Liver (tissue), 9 donors: ENCODE results near the gene CLCN7. TPM values are rescaled to one million over a fixed set of nuclear protein-coding genes. Genes with fewer than 3 reads are reported as not detected.
A peak's percentile ranks its signal among the peaks of the same experiment; 100 is the strongest.

Experiments used
- DNase-seq: peaks from one replicate; pipeline ENCODE4 v3.0.0-alpha.2; 2017; ENCODE audit warnings: low spot score
- H3K27ac ChIP-seq, 2 donors: one replicate each; pipeline ENCODE4 v1.7.0; 2013; ENCODE audit warnings: inconsistent platforms in 2 of 2, low read length in 2 of 2, control low read depth in 1 of 2, low read depth in 1 of 2, mild to moderate bottlenecking in 1 of 2
- H3K27me3 ChIP-seq, 4 donors: one replicate each; pipeline versions ENCODE4 v1.6.1 to v1.7.0; 2013; ENCODE audit warnings: low read length in 3 of 4, inconsistent platforms in 1 of 4, mild to moderate bottlenecking in 1 of 4, moderate library complexity in 1 of 4; ENCODE audit not compliant: control insufficient read depth in 4 of 4, insufficient read depth in 4 of 4
- H3K36me3 ChIP-seq, 4 donors: one replicate each; pipeline versions ENCODE4 v1.6.1 to v1.7.0; 2013; ENCODE audit warnings: low read length in 3 of 4, mild to moderate bottlenecking in 3 of 4, low read depth in 1 of 4, moderate library complexity in 1 of 4; ENCODE audit not compliant: control insufficient read depth in 4 of 4, insufficient read depth in 3 of 4
- H3K4me1 ChIP-seq, 4 donors: one replicate each; pipeline versions ENCODE4 v1.6.1 to v1.7.0; 2013; ENCODE audit warnings: low read length in 3 of 4, mild to moderate bottlenecking in 3 of 4, moderate library complexity in 1 of 4; ENCODE audit not compliant: control insufficient read depth in 4 of 4, insufficient read depth in 4 of 4
- H3K4me3 ChIP-seq, 3 donors: one replicate each; pipeline versions ENCODE4 v1.6.1 to v1.7.0; 2013; ENCODE audit warnings: low read length in 3 of 3, control low read depth in 1 of 3, low read depth in 1 of 3, mild to moderate bottlenecking in 1 of 3
- H3K9ac ChIP-seq, 2 donors: one replicate each; pipeline ENCODE4 v1.7.0; 2013; ENCODE audit warnings: low read length in 2 of 2, mild to moderate bottlenecking in 2 of 2, moderate library complexity in 2 of 2, control low read depth in 1 of 2, low read depth in 1 of 2
- H3K9me3 ChIP-seq, 4 donors: one replicate each; pipeline versions ENCODE4 v1.6.1 to v1.7.0; 2013; ENCODE audit warnings: low read length in 3 of 4; ENCODE audit not compliant: control insufficient read depth in 4 of 4
- EGR1 ChIP-seq, 2 donors: IDR thresholded peaks; 2 replicates each; pipeline ENCODE4 v1.6.1; 2016 to 2018; ENCODE audit warnings: antibody characterized with exemption in 2 of 2, low read depth in 2 of 2
- FOXA1 ChIP-seq: IDR thresholded peaks from 2 replicates; pipeline ENCODE4 v1.6.1; 2016; ENCODE audit warnings: antibody characterized with exemption
- GABPA ChIP-seq, 2 donors: IDR thresholded peaks in 1 of 2; conservative IDR thresholded peaks in 1 of 2; 2 replicates each; pipeline ENCODE4 v1.6.1; 2016; ENCODE audit warnings: antibody characterized with exemption in 2 of 2, mild to moderate bottlenecking in 1 of 2, moderate library complexity in 1 of 2
- HNF4G ChIP-seq: IDR thresholded peaks from 2 replicates; pipeline ENCODE4 v1.6.1; 2016; ENCODE audit warnings: antibody characterized with exemption
- JUND ChIP-seq, 2 donors: IDR thresholded peaks; 2 replicates each; pipeline ENCODE4 v1.6.1; 2016; ENCODE audit warnings: antibody characterized with exemption in 2 of 2
- MAX ChIP-seq: IDR thresholded peaks from 2 replicates; pipeline ENCODE4 v1.6.1; 2016; ENCODE audit warnings: antibody characterized with exemption
- NR2F2 ChIP-seq: IDR thresholded peaks from 2 replicates; pipeline ENCODE4 v1.6.1; 2016; ENCODE audit warnings: antibody characterized with exemption
- RAD21 ChIP-seq, 2 donors: IDR thresholded peaks; 2 replicates each; pipeline ENCODE4 v1.6.1; 2016; ENCODE audit warnings: antibody characterized with exemption in 2 of 2, mild to moderate bottlenecking in 2 of 2
- TAF1 ChIP-seq: conservative IDR thresholded peaks from 2 replicates; pipeline ENCODE4 v1.6.1; 2016; ENCODE audit warnings: antibody characterized with exemption, mild to moderate bottlenecking
- YY1 ChIP-seq: IDR thresholded peaks from 2 replicates; pipeline ENCODE4 v1.6.1; 2016; ENCODE audit warnings: antibody characterized with exemption, mild to moderate bottlenecking
- WGBS: extraction: QIAGEN DNeasy Blood & Tissue Kit; methylation state at CpG from one replicate; pipeline ENCODE4 v1.1.7; 2013; 5-methylcytosine and 5-hydroxymethylcytosine counted together
- polyA plus RNA-seq, 2 donors: library from polyadenylated mRNA; stranded (reverse) in 1 of 2; unstranded in 1 of 2; fragments of 200-250 nt in 1 of 2; fragments of >200 nt in 1 of 2; fragmentation: Nextera tagmentation in 1 of 2; extraction: Ambion mirVana in 1 of 2; gene quantifications; one replicate each; pipeline versions ENCODE4 v1.2.1 to v1.2.3, GENCODE V29; 2013 to 2015
- total RNA-seq, 2 donors: library from RNA; depleted of rRNA; stranded (reverse); fragments of >200 nt; gene quantifications; one replicate each; pipeline ENCODE4 v1.2.3, GENCODE V29; 2014
- TF ChIP-seq, protein P1 (sequence below): IDR thresholded peaks from 2 replicates; pipeline ENCODE4 v1.6.1; 2016; ENCODE audit warnings: antibody characterized with exemption
- TF ChIP-seq, protein P2 (sequence below): IDR thresholded peaks from 2 replicates; pipeline ENCODE4 v1.6.1; 2016; ENCODE audit warnings: antibody characterized with exemption
- TF ChIP-seq, protein P3 (sequence below): IDR thresholded peaks from 2 replicates; pipeline ENCODE4 v1.6.1; 2016; ENCODE audit warnings: antibody characterized with exemption, mild to moderate bottlenecking
- TF ChIP-seq, protein P4 (sequence below): fragments of 150-350 bp; IDR thresholded peaks from 2 replicates; pipeline ENCODE4 v1.5.1; 2017; ENCODE audit warnings: improper control_type of control experiment, low read depth, low read length; ENCODE audit not compliant: missing input control
- donor health status: healthy.
- donor health status: healthy.
- donor health status: healthy.
- donor health status: healthy.
- donor health status: healthy.

Gene CLCN7
- total and polyA plus RNA-seq, 4 donors: 13.9 to 36.2 (median 30.2) TPM

- no peaks in the 10 kb centered on the region for H3K9me3 ChIP-seq
- no peak overlapping the region for H3K27ac ChIP-seq
- H3K9ac ChIP-seq: no peak overlapping the region
- H3K4me1 ChIP-seq: peaks cover 9 to 22% (median 16%) of the 10 kb centered on the region in 4 donors
- H3K4me3 ChIP-seq: no peak overlapping the region
- no peak for DNase-seq
- TF ChIP-seq YY1 (no peak), FOXA1 (no peak), JUND (IDR thresholded peaks at IDR 0.05) (no peak), MAX (no peak), HNF4G (no peak), RAD21 (IDR thresholded peaks at IDR 0.05) (no peak), GABPA (IDR thresholded peaks at IDR 0.05 in 1 of 2, conservative IDR thresholded peaks at IDR 0.05 in 1 of 2) (no peak), NR2F2 (no peak), TAF1 (no peak)
- TF ChIP-seq, protein P1, sequence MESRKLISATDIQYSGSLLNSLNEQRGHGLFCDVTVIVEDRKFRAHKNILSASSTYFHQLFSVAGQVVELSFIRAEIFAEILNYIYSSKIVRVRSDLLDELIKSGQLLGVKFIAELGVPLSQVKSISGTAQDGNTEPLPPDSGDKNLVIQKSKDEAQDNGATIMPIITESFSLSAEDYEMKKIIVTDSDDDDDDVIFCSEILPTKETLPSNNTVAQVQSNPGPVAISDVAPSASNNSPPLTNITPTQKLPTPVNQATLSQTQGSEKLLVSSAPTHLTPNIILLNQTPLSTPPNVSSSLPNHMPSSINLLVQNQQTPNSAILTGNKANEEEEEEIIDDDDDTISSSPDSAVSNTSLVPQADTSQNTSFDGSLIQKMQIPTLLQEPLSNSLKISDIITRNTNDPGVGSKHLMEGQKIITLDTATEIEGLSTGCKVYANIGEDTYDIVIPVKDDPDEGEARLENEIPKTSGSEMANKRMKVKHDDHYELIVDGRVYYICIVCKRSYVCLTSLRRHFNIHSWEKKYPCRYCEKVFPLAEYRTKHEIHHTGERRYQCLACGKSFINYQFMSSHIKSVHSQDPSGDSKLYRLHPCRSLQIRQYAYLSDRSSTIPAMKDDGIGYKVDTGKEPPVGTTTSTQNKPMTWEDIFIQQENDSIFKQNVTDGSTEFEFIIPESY: no peak
- TF ChIP-seq, protein P2, sequence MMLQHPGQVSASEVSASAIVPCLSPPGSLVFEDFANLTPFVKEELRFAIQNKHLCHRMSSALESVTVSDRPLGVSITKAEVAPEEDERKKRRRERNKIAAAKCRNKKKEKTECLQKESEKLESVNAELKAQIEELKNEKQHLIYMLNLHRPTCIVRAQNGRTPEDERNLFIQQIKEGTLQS: no peak
- TF ChIP-seq, protein P3, sequence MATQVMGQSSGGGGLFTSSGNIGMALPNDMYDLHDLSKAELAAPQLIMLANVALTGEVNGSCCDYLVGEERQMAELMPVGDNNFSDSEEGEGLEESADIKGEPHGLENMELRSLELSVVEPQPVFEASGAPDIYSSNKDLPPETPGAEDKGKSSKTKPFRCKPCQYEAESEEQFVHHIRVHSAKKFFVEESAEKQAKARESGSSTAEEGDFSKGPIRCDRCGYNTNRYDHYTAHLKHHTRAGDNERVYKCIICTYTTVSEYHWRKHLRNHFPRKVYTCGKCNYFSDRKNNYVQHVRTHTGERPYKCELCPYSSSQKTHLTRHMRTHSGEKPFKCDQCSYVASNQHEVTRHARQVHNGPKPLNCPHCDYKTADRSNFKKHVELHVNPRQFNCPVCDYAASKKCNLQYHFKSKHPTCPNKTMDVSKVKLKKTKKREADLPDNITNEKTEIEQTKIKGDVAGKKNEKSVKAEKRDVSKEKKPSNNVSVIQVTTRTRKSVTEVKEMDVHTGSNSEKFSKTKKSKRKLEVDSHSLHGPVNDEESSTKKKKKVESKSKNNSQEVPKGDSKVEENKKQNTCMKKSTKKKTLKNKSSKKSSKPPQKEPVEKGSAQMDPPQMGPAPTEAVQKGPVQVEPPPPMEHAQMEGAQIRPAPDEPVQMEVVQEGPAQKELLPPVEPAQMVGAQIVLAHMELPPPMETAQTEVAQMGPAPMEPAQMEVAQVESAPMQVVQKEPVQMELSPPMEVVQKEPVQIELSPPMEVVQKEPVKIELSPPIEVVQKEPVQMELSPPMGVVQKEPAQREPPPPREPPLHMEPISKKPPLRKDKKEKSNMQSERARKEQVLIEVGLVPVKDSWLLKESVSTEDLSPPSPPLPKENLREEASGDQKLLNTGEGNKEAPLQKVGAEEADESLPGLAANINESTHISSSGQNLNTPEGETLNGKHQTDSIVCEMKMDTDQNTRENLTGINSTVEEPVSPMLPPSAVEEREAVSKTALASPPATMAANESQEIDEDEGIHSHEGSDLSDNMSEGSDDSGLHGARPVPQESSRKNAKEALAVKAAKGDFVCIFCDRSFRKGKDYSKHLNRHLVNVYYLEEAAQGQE: no peak
- TF ChIP-seq, protein P4, sequence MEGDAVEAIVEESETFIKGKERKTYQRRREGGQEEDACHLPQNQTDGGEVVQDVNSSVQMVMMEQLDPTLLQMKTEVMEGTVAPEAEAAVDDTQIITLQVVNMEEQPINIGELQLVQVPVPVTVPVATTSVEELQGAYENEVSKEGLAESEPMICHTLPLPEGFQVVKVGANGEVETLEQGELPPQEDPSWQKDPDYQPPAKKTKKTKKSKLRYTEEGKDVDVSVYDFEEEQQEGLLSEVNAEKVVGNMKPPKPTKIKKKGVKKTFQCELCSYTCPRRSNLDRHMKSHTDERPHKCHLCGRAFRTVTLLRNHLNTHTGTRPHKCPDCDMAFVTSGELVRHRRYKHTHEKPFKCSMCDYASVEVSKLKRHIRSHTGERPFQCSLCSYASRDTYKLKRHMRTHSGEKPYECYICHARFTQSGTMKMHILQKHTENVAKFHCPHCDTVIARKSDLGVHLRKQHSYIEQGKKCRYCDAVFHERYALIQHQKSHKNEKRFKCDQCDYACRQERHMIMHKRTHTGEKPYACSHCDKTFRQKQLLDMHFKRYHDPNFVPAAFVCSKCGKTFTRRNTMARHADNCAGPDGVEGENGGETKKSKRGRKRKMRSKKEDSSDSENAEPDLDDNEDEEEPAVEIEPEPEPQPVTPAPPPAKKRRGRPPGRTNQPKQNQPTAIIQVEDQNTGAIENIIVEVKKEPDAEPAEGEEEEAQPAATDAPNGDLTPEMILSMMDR: no peak
- H3K36me3 ChIP-seq: peaks cover 0 to 30% (median 17%) of the 10 kb centered on the region in 4 donors
- 89% methylated on average over 13 of the region's 13 CpGs for WGBS
- no peaks in the 10 kb centered on the region for H3K27me3 ChIP-seq
These were observed 19.9 kb upstream of the CLCN7 start for GRCh38 chr16:1494711-1495110.

DNA sequence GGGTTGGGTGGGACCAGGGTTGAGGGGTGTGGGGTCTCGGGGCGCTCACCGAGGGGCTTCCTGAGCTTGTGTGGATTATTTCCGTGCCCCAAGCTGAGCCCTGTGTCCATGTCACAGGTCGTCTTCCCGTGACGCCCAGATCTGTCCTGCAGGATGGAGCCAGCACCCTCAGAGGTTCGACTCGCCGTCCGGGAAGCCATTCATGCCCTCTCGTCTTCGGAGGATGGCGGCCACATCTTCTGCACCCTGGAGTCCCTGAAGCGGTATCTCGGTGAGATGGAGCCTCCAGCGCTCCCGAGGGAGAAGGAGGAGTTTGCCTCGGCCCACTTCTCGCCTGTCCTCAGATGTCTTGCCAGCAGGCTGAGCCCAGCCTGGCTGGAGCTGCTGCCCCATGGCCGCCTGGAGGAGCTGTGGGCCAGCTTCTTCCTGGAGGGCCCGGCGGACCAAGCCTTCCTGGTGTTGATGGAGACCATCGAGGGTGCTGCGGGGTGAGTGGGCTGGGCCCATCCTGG lies 19.4 kb upstream of the CLCN7 start:
- WGBS: 52% methylated on average over 25 of the region's 25 CpGs
- no peak overlapping the region for H3K27ac ChIP-seq
- H3K36me3 ChIP-seq: peaks cover 0 to 26% (median 15%) of the 10 kb centered on the region in 4 donors
- H3K4me3 ChIP-seq: peak overlapping the region; percentile 87 to 92 (median 89)
- DNase-seq: no peak
- H3K9ac ChIP-seq: peak overlapping the region in 1 of 2 donors; percentile 66
- TF ChIP-seq EGR1 (IDR thresholded peaks at IDR 0.05; ENCODE audit: low read depth in 2 of 2) (no peak), RAD21 (IDR thresholded peaks at IDR 0.05) (peak in 1 of 2 donors; percentile 77)
- TF ChIP-seq, protein P4: peak; percentile 22
- no peaks in the 10 kb centered on the region for H3K9me3 ChIP-seq
- peaks cover 9 to 22% (median 16%) of the 10 kb centered on the region in 4 donors for H3K4me1 ChIP-seq
- no peaks in the 10 kb centered on the region for H3K27me3 ChIP-seq
